ENCODE results near the gene ADARB2.

ADARB2 gene

GRCh38 chr10:1291178-1292090 lies 445.9 kb downstream of the ADARB2 start:
- DNase-seq: peak in 2 of 10 donors; percentile 55 to 78
- intact Hi-C loops (cut with DNase I): no loop called here

GRCh38 chr10:1290071-1290471 lies 447.3 kb downstream of the ADARB2 start:
- peak in 2 of 10 donors; percentile 27 to 57 for DNase-seq
- intact Hi-C loops (cut with DNase I): no loop called here

- no peak for DNase-seq
- intact Hi-C loops (cut with DNase I): no loop called here
Observed at GRCh38 chr10:1289591-1289990, 447.7 kb downstream of the ADARB2 start.

GRCh38 chr10:1287971-1288401 lies 449.3 kb downstream of the ADARB2 start:
- intact Hi-C loops (cut with DNase I): no loop called here
- DNase-seq: peak in 1 of 10 donors; percentile 66

GRCh38 chr10:1287487-1287886 lies 449.8 kb downstream of the ADARB2 start:
- intact Hi-C loops (cut with DNase I): no loop called here
- DNase-seq: no peak

- intact Hi-C loops (cut with DNase I): no loop called here
- DNase-seq: no peak
Observed at GRCh38 chr10:1284076-1284475, 453.2 kb downstream of the ADARB2 start.

- peak in 1 of 10 donors; percentile 66 for DNase-seq
- intact Hi-C loops (cut with DNase I): no loop called here
Observed at GRCh38 chr10:1281405-1281782, 455.9 kb downstream of the ADARB2 start.

GRCh38 chr10:1280466-1281404 lies 456.6 kb downstream of the ADARB2 start:
- no peak for DNase-seq
- intact Hi-C loops (cut with DNase I): no loop called here

- intact Hi-C loops (cut with DNase I): no loop called here
Observed at GRCh38 chr10:1278306-1278705, 459.0 kb downstream of the ADARB2 start.

GRCh38 chr10:1274701-1275544 lies 462.4 kb downstream of the ADARB2 start:
- intact Hi-C loops (cut with DNase I): no loop called here
- peak in 2 of 10 donors; percentile 59 to 64 for DNase-seq

More at GRCh38 chr10:1278306-1278705, 459.0 kb downstream of the ADARB2 start:
- DNase-seq: no peak

- intact Hi-C loops (cut with DNase I): no loop called here
- peak in 9 of 10 donors; percentile 36 to 92 (median 70) for DNase-seq
Observed at GRCh38 chr10:1274111-1274661, 463.1 kb downstream of the ADARB2 start.

GRCh38 chr10:1273372-1274105 lies 463.8 kb downstream of the ADARB2 start:
- intact Hi-C loops (cut with DNase I): no loop called here
- peak in 2 of 10 donors; percentile 59 to 80 for DNase-seq

- intact Hi-C loops (cut with DNase I): no loop called here
- peak in 2 of 10 donors; percentile 40 to 59 for DNase-seq
Observed at GRCh38 chr10:1272777-1273161, 464.6 kb downstream of the ADARB2 start.

- intact Hi-C loops (cut with DNase I): no loop called here
- peak in 1 of 10 donors; percentile 48 for DNase-seq
Observed at GRCh38 chr10:1272079-1272776, 465.1 kb downstream of the ADARB2 start.

GRCh38 chr10:1270906-1271305 lies 466.4 kb downstream of the ADARB2 start:
- DNase-seq: peak in 1 of 10 donors; percentile 64
- intact Hi-C loops (cut with DNase I): no loop called here

GRCh38 chr10:1270490-1270889 lies 466.8 kb downstream of the ADARB2 start:
- DNase-seq: peak in 1 of 10 donors; percentile 60
- intact Hi-C loops (cut with DNase I): no loop called here

- no peak for DNase-seq
- intact Hi-C loops (cut with DNase I): no loop called here
Observed at GRCh38 chr10:1268831-1269230, 468.5 kb downstream of the ADARB2 start.

- intact Hi-C loops (cut with DNase I): no loop called here
- peak in 1 of 10 donors; percentile 71 for DNase-seq
Observed at GRCh38 chr10:1267568-1267967, 469.8 kb downstream of the ADARB2 start.

All from posterior cingulate gyrus (tissue), 11 donors.